Stimulated activated CD4-positive, alpha-beta T cell treated with anti-CD3 and anti-CD28 coated beads, Interleukin-12 subunit alpha, Interleukin-12 subunit beta, amount 100 ng/mL, for 24 hours (primary cell): ENCODE data around the gene FKBP6.
"Not testable (repeated sequence)": the region's sequence is repeated elsewhere in the genome, so short reads cannot be mapped to it uniquely, and the experiment has no call there.

Source experiments
- DNase-seq, 2 experiments: peaks; one replicate each; pipeline ENCODE4 v3.0.0-alpha.2; 2020; ENCODE audit warnings: low read depth in 2 of 2

Gene FKBP6

GRCh38 chr7:73324081-73324845 lies 3.7 kb upstream of the FKBP6 start:
- peak; percentile 15 to 48 for DNase-seq

DNA sequence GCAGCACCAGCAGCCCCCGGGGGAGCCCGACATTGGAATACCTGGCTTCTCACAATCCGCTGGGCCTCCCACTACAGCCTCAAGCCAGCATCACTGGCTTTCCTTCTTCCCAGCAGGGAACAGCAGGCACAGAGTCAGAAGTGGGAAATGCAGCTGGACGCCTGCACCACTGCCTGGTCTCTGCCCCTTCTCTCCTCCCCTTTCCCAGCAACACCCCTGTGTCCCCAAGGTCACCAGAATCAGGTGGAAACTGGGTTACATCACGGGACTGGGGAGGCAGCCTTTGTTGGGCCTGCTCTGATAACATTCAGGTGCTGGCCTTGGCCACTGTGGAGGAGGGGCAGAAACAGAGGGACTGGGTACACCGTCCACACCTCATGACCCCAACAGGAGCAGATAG lies 2.5 kb upstream of the FKBP6 start:
- DNase-seq = not testable (repeated sequence)

DNA sequence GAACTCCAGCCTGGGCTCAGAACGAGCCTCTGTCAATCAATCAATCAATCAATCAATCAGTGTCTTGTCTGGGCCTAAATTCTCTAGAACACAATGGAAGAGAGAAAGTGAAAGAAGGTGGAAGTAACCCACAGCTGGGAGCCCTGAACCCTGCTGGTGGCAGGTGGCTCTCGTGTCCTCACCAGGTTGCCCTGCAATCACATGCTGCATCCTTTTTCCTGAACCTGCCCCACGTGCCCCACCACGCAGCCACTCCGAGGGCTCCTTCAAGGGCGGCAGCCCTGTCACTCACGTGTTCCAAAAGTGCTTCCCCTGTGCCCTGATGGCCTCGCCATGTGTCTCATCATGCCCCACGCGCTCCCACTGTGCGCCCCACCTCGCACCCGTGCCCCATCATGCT lies 512 bp upstream of the FKBP6 start:
- not testable (repeated sequence) for DNase-seq

GRCh38 chr7:73328696-73329095 lies 735 bp downstream of the FKBP6 start:
- no peak for DNase-seq

DNA sequence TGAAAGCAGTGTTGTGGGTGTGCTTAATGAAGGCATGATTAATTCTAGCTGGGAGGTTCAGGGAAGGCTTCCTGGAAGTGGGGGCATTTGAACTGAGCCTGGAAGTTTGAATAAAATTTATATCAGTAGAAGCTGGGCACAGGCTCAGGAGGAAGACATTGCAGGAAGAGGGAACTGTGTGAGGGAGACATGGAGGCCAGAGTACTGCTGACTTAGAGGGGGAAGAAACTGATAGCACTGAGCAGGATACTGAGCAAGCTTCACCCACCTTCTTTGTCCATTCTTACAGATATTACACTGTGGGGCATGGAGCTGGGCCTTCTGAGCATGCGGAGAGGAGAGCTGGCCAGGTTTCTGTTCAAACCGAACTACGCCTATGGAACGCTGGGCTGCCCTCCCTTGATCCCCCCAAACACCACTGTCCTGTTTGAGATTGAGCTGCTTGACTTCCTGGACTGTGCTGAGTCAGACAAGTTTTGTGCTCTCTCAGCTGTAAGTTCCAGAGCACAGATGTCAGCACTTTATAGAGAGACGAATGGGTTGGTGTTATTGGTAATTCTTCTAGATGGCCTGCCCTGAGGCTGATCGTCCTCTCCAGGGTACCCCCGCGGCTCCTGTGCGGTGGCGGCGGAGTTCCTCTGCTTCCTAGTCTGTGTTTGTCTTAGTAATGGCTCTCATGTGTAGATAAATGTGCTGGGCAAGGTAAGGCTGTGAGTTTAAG lies 2.1 kb downstream of the FKBP6 start:
- no peak for DNase-seq

- no peak for DNase-seq
Measured at GRCh38 chr7:73330772-73331171, 2.8 kb downstream of the FKBP6 start.

- no peak for DNase-seq
Measured at GRCh38 chr7:73332447-73332846, 4.5 kb downstream of the FKBP6 start.

GRCh38 chr7:73338321-73338720 lies 10.4 kb downstream of the FKBP6 start:
- no peak for DNase-seq

- DNase-seq = no peak
Measured at GRCh38 chr7:73340514-73340913, 12.6 kb downstream of the FKBP6 start.

DNA sequence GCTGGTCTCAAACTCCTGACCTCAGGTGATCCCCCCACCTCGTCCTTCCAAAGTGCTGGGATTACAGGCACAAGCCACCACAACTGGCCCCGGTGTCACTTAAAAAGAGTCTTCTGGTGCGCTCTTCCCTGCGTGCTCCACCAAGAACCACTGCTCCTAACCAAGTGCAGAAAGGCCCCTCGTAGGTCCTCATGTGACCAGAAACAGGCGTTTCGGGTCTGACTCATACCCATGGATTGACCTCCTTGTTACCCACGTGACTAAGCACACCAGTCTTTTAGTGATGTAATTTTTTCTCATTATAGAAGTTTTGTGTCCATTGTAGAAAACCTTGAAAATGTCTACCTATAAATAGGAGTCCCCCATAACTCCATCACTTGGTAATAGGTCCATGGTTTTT lies 13.9 kb downstream of the FKBP6 start:
- DNase-seq = no peak

GRCh38 chr7:73342645-73343044 lies 14.7 kb downstream of the FKBP6 start:
- no peak for DNase-seq

DNA sequence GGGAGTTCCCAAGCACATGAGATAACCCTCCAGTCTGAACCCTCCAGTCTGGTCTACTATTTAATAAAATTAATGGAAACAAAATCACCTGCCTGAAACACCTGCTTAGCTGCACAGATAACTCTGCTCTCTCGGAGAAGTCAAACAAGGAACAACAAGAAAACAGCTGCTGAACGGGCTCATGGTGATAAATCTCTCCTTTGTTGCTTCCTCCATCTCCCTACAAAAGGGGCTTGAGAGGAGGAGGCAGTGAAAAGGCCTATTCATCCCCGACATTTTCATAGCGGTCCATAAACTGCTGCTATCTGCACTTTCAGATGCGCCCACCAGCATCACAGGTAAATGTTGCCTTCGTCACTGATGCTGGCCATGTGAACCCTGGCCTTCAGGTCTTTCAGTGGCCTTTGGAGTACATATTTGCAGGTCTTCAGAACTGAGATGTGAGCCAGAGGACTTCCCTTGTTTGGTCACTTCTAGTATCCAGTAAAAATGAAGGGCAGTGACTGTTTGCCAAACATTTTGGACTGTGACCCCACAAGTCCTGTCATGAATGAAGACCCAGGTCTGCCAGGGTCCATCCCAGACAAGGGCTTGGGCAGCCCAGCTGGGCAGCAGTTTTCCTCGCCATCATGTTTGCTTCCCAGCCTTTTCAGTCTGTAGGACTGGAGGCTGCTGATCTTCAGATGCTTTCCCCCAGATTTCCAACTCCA lies 15.9 kb downstream of the FKBP6 start:
- no peak for DNase-seq

DNA sequence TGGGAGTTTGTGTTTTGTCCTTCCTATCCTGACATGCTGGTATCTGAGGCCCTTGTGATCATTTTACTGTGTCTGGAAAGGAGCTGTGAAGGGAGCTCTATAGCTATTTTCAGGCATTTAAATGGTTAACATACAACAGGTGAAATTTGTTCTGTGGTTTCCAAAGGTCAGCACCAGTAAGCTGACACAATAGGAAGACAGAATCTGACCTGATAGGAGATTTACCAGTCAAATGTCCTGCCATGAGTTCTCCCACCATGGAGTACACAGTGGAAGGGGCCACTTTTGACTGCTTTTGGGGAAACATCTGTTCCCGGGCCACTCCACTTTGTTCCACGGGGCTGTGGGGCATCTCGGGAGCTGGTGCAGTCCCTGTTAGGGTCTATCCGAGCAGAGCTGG lies 17.6 kb downstream of the FKBP6 start:
- no peak for DNase-seq

DNA sequence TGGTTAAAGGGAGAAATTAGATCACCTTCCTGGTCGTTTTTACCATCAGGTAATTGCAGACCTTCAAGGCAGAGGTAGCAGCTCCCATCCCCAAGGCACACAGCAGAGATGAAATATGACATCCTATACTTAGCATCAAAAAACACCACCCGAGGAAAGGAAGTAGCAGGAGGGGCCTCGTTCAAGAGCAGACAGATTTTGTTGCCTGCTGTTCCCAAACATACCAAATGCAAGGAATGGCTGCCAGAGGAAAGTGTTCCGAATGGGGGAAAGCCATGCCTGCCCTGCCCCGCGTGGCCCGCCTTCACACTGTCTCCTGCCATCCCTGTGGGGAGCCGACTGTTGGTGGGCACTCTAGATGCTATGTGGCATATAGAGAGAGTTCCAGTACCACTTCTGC lies 18.0 kb downstream of the FKBP6 start:
- no peak for DNase-seq

GRCh38 chr7:73349763-73350162 lies 21.8 kb downstream of the FKBP6 start:
- DNase-seq = no peak

GRCh38 chr7:73350306-73351068 lies 22.5 kb downstream of the FKBP6 start:
- no peak for DNase-seq

- no peak for DNase-seq
Measured at GRCh38 chr7:73351447-73352167, 23.6 kb downstream of the FKBP6 start.

DNA sequence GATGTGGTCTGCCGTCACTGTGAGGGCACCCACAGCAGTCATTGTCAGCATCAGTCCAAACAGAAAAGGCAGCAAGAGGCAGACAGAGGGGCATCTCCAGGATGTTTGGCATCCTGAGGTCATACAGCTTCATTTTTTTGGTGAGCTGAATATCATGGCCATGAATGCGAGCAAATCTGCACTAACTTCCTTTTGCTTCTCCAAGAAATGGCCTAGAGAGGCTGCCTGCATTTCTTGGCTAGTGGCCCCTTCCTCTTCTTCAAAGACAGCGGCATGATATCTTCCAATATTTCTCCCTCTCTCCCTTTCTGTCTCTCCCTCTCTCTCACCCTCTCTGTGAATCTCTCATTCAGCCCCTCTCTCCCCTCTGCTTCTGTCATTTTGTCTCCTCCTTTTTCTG lies 24.8 kb downstream of the FKBP6 start:
- DNase-seq = no peak

GRCh38 chr7:73353243-73353642 lies 25.3 kb downstream of the FKBP6 start:
- DNase-seq = no peak

DNA sequence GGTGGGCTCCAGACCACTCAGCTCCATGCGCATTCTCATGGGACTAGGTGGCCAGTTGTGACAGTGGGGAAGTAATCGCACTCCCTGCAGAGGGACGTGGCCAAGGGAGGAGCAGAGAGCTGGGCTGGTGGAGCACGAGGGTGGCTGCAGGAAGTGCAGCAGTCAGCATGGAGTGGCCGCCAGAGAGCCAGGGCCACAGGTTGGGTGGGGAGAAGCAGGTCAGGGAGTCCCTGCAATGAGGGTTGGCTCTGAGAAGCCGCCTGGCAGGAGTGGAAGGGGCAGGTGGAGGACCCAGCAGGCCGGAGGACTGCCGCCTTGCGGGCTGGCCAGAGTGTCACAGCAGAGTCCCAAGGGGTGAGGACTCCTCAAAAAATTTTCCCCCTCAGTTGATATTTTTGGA lies 26.2 kb downstream of the FKBP6 start:
- no peak for DNase-seq

GRCh38 chr7:73354821-73355220 lies 26.9 kb downstream of the FKBP6 start:
- no peak for DNase-seq
